Transverse colon (tissue), 4 donors: ENCODE measurements around the gene TOMM22.
A peak's percentile ranks its signal among the peaks of the same experiment; 100 is the strongest.

Experiments used
- CTCF ChIP-seq, 5 experiments: fragments of 200-600 bp in 3 of 5; fragments of 450-650 bp in 2 of 5; sonication (generic) in 3 of 5; IDR thresholded peaks; 1 replicate in 2 of 5; 2 replicates in 3 of 5; pipeline ENCODE4 v1.5.1; 2016 to 2017; ENCODE audit warnings: antibody characterized with exemption in 5 of 5, inconsistent platforms in 3 of 5, mild to moderate bottlenecking in 2 of 5, moderate library complexity in 1 of 5
- EP300 ChIP-seq: sonication (generic); formaldehyde crosslinking; IDR thresholded peaks from one replicate; pipeline ENCODE4 v1.6.1; 2017; ENCODE audit warnings: antibody characterized with exemption, low read depth
- POLR2A ChIP-seq: fragments of 450-650 bp; IDR thresholded peaks from one replicate; pipeline ENCODE4 v1.6.1; 2016; ENCODE audit warnings: antibody characterized with exemption, mild to moderate bottlenecking, moderate library complexity
- POLR2AphosphoS5 ChIP-seq, 3 donors: sonication (generic); formaldehyde crosslinking; IDR thresholded peaks; one replicate each; pipeline ENCODE4 v1.6.1; 2016; ENCODE audit warnings: antibody characterized with exemption in 3 of 3

GRCh38 chr22:38732251-38732815, 50.6 kb downstream of the TOMM22 start:
- TF ChIP-seq EP300 (no peak), CTCF (IDR thresholded peaks at IDR 0.05) (no peak), POLR2AphosphoS5 (IDR thresholded peaks at IDR 0.05) (peak in 2 of 3 donors; percentile 2 to 36), POLR2A (no peak)
